ENCODE data around the gene KIRREL2. TPM values are rescaled to one million over a fixed set of nuclear protein-coding genes. Genes with fewer than 3 reads are reported as not detected.

The KIRREL2 gene
- total and polyA plus RNA-seq, 2 donors (not counting 1 experiment from before 2014, with no cell fraction given): not detected

DNA sequence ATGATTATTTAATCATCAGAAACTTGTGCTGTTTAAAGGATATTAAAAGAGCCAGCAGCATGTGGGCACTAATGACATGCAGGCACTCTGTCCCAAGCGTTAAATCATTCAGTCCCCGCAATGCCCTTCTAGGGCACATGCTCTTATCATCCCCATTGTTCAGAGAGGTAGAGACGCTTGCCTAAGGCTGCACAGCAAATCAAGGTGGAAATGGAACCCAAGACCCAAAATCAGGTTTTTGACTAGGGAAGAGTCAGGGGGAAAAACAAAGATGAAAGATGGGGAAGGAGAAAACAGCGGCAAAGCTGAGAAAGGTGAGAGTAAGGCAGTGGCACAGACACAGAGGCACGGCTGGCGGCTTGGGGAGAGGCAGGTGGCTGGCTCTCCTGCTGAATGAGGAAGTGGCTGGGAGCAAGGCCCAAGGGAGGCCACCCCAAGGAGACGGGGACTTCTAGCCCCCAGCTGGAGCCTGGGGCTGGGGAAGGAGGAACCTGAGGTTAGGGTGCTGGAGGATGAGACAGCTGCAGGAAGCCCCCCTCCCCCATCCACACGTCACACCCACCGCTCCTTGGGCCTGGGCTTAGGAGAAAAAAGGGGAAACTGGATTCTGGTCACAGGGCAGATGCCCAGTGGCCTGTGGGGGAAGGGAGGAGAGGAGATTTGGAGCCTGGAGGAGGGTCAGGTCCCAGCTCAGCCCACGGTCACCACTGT, 52.4 kb downstream of the KIRREL2 start:
- DNase-seq (peak; percentile 94), ATAC-seq (ENCODE audit: low read depth) (peak; percentile 85)
- Mint-ChIP-seq H3K27ac (peak overlapping the region; percentile 87), H3K27me3 (no peaks in the 10 kb centered on the region), H3K4me1 (peaks cover 61% of the 10 kb centered on the region), H3K9me3 (ENCODE audit: insufficient read depth) (no peaks in the 10 kb centered on the region), H3K4me3 (peak overlapping the region; percentile 68)
- Histone ChIP-seq H3K9me3 (ENCODE audit: control extremely low read depth in 1 of 3, control insufficient read depth in 2 of 3, insufficient read depth in 1 of 3, low read length in 2 of 3) (no peaks in the 10 kb centered on the region), H4K20me1 (ENCODE audit: control insufficient read depth, insufficient read depth, low read length, poor library complexity, severe bottlenecking) (no peaks in the 10 kb centered on the region), H3K79me2 (ENCODE audit: control insufficient read depth, insufficient read depth, low read length) (no peaks in the 10 kb centered on the region), H3K4me1 (ENCODE audit: control insufficient read depth in 2 of 2, insufficient read depth in 2 of 2, low read length in 2 of 2) (peaks cover 42 to 64% of the 10 kb centered on the region in 2 donors), H3K36me3 (replicated peaks in 1 of 2; ENCODE audit: control extremely low read depth in 1 of 2, control insufficient read depth in 1 of 2, extremely low read depth in 1 of 2, insufficient read depth in 2 of 2, low read length in 1 of 2) (no peaks in the 10 kb centered on the region), H3K4me3 (ENCODE audit: control extremely low read depth in 1 of 5, extremely low read depth in 1 of 5, insufficient read depth in 1 of 5, low read depth in 2 of 5, low read length in 4 of 5) (peak overlapping the region in 3 of 5 experiments; percentile 4 to 33 (median 7)), H3K9ac (ENCODE audit: low read length) (no peak overlapping the region), H3K27me3 (replicated peaks in 1 of 4; ENCODE audit: control extremely low read depth in 1 of 4, control insufficient read depth in 3 of 4, insufficient read depth in 4 of 4, low read length in 3 of 4) (no peaks in the 10 kb centered on the region), H2AFZ (ENCODE audit: insufficient read depth, low read depth, low read length, poor library complexity, severe bottlenecking) (no peak overlapping the region), H3K27ac (ENCODE audit: low read length in 2 of 2) (peak overlapping the region; percentile 87), H3K4me2 (replicated peaks; ENCODE audit: low read depth, low read length, poor library complexity, severe bottlenecking) (peak overlapping the region; percentile 66)
- ChIA-PET CTCF (interaction anchor here (0.8 to 1.7 kb wide), 5 partner anchors 8 to 27 kb away, joined by 3 to 7 read pairs (median 5); partner anchors contain the start of gene NFKBID), POLR2A (interaction anchor here (1.0 to 1.7 kb wide), 5 partner anchors 9 to 161 kb away, joined by 3 to 10 read pairs (median 4); partner anchors contain the start of genes LIN37 and NFKBID)
- intact Hi-C loops (cut with micrococcal nuclease): loop anchor here (1.0 to 10.0 kb wide), 2 partner anchors 19 to 194 kb away; partner anchors contain the start of gene KMT2B
- TF ChIP-seq CTCF (IDR thresholded peaks at IDR 0.05): no peak
- WGBS (ENCODE audit: insufficient coverage): 21% methylated on average over 6 of the region's 10 CpGs

DNA sequence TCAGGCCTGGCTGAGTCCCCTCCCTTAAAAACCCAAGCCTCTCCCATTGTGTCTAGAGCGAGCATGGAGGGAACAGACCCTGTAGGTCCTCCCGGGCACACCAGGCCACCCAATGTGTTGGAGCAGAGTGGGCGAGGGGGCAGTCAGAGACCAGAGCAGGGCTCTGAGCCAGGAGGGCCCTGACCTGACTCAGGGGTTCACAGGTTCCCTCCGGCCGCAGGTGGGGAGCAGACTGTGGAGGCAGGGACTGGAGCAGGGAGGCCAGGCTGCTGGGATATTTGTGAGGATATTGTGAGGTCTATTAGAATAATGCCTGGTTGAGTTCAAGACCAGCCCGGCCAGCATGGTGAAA, 52.9 kb downstream of the KIRREL2 start:
- H3K27ac Mint-ChIP-seq: peak overlapping the region; percentile 87
- intact Hi-C loops (cut with micrococcal nuclease): loop anchor here (1.0 to 10.0 kb wide), 2 partner anchors 19 to 195 kb away; partner anchors contain the start of gene KMT2B

More for the DNA sequence above, 52.9 kb downstream of the KIRREL2 start:
- Histone ChIP-seq H4K20me1 (ENCODE audit: control insufficient read depth, insufficient read depth, low read length, poor library complexity, severe bottlenecking) (no peaks in the 10 kb centered on the region), H3K4me2 (replicated peaks; ENCODE audit: low read depth, low read length, poor library complexity, severe bottlenecking) (peak overlapping the region; percentile 66), H3K36me3 (replicated peaks in 1 of 2; ENCODE audit: control extremely low read depth in 1 of 2, control insufficient read depth in 1 of 2, extremely low read depth in 1 of 2, insufficient read depth in 2 of 2, low read length in 1 of 2) (no peaks in the 10 kb centered on the region), H3K9ac (ENCODE audit: low read length) (no peak overlapping the region), H3K4me3 (ENCODE audit: control extremely low read depth in 1 of 5, extremely low read depth in 1 of 5, insufficient read depth in 1 of 5, low read depth in 2 of 5, low read length in 4 of 5) (peak overlapping the region in 2 of 5 experiments; percentile 4 to 33), H2AFZ (ENCODE audit: insufficient read depth, low read depth, low read length, poor library complexity, severe bottlenecking) (no peak overlapping the region), H3K27me3 (replicated peaks in 1 of 4; ENCODE audit: control extremely low read depth in 1 of 4, control insufficient read depth in 3 of 4, insufficient read depth in 4 of 4, low read length in 3 of 4) (no peaks in the 10 kb centered on the region), H3K9me3 (ENCODE audit: control extremely low read depth in 1 of 3, control insufficient read depth in 2 of 3, insufficient read depth in 1 of 3, low read length in 2 of 3) (no peaks in the 10 kb centered on the region), H3K27ac (ENCODE audit: low read length in 2 of 2) (peak overlapping the region; percentile 87), H3K4me1 (ENCODE audit: control insufficient read depth in 2 of 2, insufficient read depth in 2 of 2, low read length in 2 of 2) (peaks cover 37 to 61% of the 10 kb centered on the region in 2 donors), H3K79me2 (ENCODE audit: control insufficient read depth, insufficient read depth, low read length) (no peaks in the 10 kb centered on the region)
- 32% methylated on average over 6 of the region's 6 CpGs for WGBS (ENCODE audit: insufficient coverage)
- TF ChIP-seq EZH2 (IDR thresholded peaks at IDR 0.05; ENCODE audit: borderline replicate concordance, insufficient read depth, low read depth, low read length, poor library complexity, severe bottlenecking) (no peak), CTCF (IDR thresholded peaks at IDR 0.05) (no peak)
- ATAC-seq (ENCODE audit: low read depth) (no peak), DNase-seq (no peak)
- H3K4me1 Mint-ChIP-seq: peaks cover 56% of the 10 kb centered on the region
- H3K4me3 Mint-ChIP-seq: peak overlapping the region; percentile 68
- CTCF ChIA-PET: interaction anchor here (0.8 to 1.7 kb wide), 5 partner anchors 9 to 28 kb away, joined by 3 to 7 read pairs (median 5); partner anchors contain the start of gene NFKBID
- no peaks in the 10 kb centered on the region for H3K9me3 Mint-ChIP-seq (ENCODE audit: insufficient read depth)
- POLR2A ChIA-PET: interaction anchor here (1.0 to 1.7 kb wide), 5 partner anchors 9 to 162 kb away, joined by 3 to 10 read pairs (median 4); partner anchors contain the start of genes LIN37 and NFKBID
- H3K27me3 Mint-ChIP-seq: no peaks in the 10 kb centered on the region

Measured in B cell (primary cell).